Measurements from ENCODE around the gene LSM11. TPM values are rescaled to one million over a fixed set of nuclear protein-coding genes. Genes with fewer than 3 reads are reported as not detected.

Gene LSM11
- total and polyA plus RNA-seq, 2 of the 4 experiments (the other 2 are of a cell fraction), result 1.4 to 3.0 TPM

DNA sequence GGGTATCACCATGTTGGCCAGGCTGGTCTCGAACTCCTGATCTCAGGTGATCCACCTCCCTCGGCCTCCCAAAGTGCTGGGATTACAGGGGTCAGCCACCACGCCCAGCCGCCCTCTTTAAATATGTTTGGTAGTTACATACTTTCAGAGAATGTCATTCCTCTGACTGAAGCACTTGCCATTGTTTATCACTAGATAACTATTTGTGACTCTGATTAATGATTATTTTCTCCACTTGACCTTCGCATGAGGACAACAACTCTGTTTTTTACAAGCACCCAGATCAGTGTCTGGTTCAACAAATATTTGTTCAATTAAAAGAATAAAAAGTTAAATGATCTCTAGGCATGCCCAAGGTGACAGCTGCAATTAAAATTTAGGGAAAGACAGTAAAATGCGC, 59.2 kb downstream of the LSM11 start:
- no peak overlapping the region for H3K14ac ChIP-seq (replicated peaks; ENCODE audit: low read depth, low read length)
- H3K4me3 ChIP-seq (ENCODE audit: insufficient read depth, low read depth, low read length), result no peak overlapping the region
- no TSS peak for BruUV-seq (replicated peaks)
- no peaks in the 10 kb centered on the region for H3K9me1 ChIP-seq (ENCODE audit: insufficient read depth, low read length)
- CTCF ChIA-PET, result no interaction called here
- no peaks in the 10 kb centered on the region for H3K4me1 ChIP-seq (ENCODE audit: control insufficient read depth, insufficient read depth, low read length)
- H3K4me2 ChIP-seq (ENCODE audit: low read depth, low read length), result no peak overlapping the region
- POLR2A ChIA-PET (ENCODE audit: unreplicated experiment), result no interaction called here
- no peak overlapping the region for H3K4ac ChIP-seq (ENCODE audit: low read depth, low read length)
- no peak overlapping the region for H4K91ac ChIP-seq (ENCODE audit: insufficient read depth, low read depth, low read length)
- in situ Hi-C loops (cut with MboI; ENCODE audit: low sequenced_read_pairs) (no loop called here), intact Hi-C loops (cut with micrococcal nuclease) (no loop called here), dilution Hi-C loops (cut with HindIII; ENCODE audit: low sequenced_read_pairs, unreplicated experiment) (loop anchor here (25.0 kb wide), 1 partner anchor 210 kb away; no protein-coding TSS in a partner anchor)
- no peak for ATAC-seq (ENCODE audit: low read depth)
- no peaks in the 10 kb centered on the region for H4K20me1 ChIP-seq (ENCODE audit: insufficient read depth, low read length)
- H2BK120ac ChIP-seq (ENCODE audit: low read depth, low read length), result no peak overlapping the region
- no peak overlapping the region for H4K5ac ChIP-seq (ENCODE audit: low read depth, low read length)
- H3K36me3 ChIP-seq (ENCODE audit: control insufficient read depth, insufficient read depth, low read length), result peaks cover 8% of the 10 kb centered on the region
- no peak overlapping the region for H3K27ac ChIP-seq (ENCODE audit: insufficient read depth, low read length)
- H3K18ac ChIP-seq (ENCODE audit: low read depth, low read length), result no peak overlapping the region
- peaks cover 0 to 5% of the 10 kb centered on the region in 2 experiments; a peak in 2 of 4 replicates for H3K79me1 ChIP-seq (ENCODE audit: low read depth in 1 of 2, low read length in 2 of 2)
- no CpG with 5 or more reads among the region's 6 CpGs for WGBS, 2 experiments (ENCODE audit: extremely low coverage in 2 of 2, insufficient read length in 1 of 2)
- no peak for DNase-seq
- H2AK5ac ChIP-seq (ENCODE audit: low read depth, low read length), result no peak overlapping the region
- TF ChIP-seq, protein P1, sequence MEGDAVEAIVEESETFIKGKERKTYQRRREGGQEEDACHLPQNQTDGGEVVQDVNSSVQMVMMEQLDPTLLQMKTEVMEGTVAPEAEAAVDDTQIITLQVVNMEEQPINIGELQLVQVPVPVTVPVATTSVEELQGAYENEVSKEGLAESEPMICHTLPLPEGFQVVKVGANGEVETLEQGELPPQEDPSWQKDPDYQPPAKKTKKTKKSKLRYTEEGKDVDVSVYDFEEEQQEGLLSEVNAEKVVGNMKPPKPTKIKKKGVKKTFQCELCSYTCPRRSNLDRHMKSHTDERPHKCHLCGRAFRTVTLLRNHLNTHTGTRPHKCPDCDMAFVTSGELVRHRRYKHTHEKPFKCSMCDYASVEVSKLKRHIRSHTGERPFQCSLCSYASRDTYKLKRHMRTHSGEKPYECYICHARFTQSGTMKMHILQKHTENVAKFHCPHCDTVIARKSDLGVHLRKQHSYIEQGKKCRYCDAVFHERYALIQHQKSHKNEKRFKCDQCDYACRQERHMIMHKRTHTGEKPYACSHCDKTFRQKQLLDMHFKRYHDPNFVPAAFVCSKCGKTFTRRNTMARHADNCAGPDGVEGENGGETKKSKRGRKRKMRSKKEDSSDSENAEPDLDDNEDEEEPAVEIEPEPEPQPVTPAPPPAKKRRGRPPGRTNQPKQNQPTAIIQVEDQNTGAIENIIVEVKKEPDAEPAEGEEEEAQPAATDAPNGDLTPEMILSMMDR (conservative IDR thresholded peaks at IDR 0.05; ENCODE audit: low read depth, low read length), result no peak
- TF ChIP-seq CEBPB (IDR thresholded peaks at IDR 0.05; ENCODE audit: low read depth, low read length) (no peak), RFX5 (IDR thresholded peaks at IDR 0.05; ENCODE audit: low read depth, low read length) (no peak), MAFK (IDR thresholded peaks at IDR 0.05; ENCODE audit: low read depth, low read length) (no peak), BHLHE40 (IDR thresholded peaks at IDR 0.05; ENCODE audit: low read depth, low read length) (no peak), MAZ (IDR thresholded peaks at IDR 0.05; ENCODE audit: borderline replicate concordance, low read depth, low read length) (no peak), RAD21 (IDR thresholded peaks at IDR 0.05; ENCODE audit: low read length) (no peak), RCOR1 (IDR thresholded peaks at IDR 0.05; ENCODE audit: insufficient replicate concordance, low read length) (no peak), SMC3 (IDR thresholded peaks at IDR 0.05; ENCODE audit: low read depth, low read length) (no peak), NFE2L2 (IDR thresholded peaks at IDR 0.05; ENCODE audit: low read depth, low read length) (no peak), CHD1 (IDR thresholded peaks at IDR 0.05; ENCODE audit: low read depth, low read length) (no peak), MXI1 (IDR thresholded peaks at IDR 0.05; ENCODE audit: borderline replicate concordance, low read depth, low read length) (no peak), POLR2A (IDR thresholded peaks at IDR 0.05; ENCODE audit: low read depth, low read length) (no peak), FOS (IDR thresholded peaks at IDR 0.05; ENCODE audit: low read depth, low read length) (no peak)
- TF ChIP-seq, protein P2, sequence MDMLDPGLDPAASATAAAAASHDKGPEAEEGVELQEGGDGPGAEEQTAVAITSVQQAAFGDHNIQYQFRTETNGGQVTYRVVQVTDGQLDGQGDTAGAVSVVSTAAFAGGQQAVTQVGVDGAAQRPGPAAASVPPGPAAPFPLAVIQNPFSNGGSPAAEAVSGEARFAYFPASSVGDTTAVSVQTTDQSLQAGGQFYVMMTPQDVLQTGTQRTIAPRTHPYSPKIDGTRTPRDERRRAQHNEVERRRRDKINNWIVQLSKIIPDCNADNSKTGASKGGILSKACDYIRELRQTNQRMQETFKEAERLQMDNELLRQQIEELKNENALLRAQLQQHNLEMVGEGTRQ (IDR thresholded peaks at IDR 0.05; ENCODE audit: low read depth, low read length), result no peak
- TF ChIP-seq, protein P3, sequence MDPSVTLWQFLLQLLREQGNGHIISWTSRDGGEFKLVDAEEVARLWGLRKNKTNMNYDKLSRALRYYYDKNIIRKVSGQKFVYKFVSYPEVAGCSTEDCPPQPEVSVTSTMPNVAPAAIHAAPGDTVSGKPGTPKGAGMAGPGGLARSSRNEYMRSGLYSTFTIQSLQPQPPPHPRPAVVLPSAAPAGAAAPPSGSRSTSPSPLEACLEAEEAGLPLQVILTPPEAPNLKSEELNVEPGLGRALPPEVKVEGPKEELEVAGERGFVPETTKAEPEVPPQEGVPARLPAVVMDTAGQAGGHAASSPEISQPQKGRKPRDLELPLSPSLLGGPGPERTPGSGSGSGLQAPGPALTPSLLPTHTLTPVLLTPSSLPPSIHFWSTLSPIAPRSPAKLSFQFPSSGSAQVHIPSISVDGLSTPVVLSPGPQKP (IDR thresholded peaks at IDR 0.05; ENCODE audit: borderline replicate concordance, low read depth, low read length), result no peak
- H2BK5ac ChIP-seq (ENCODE audit: low read depth, low read length, poor library complexity, severe bottlenecking), result no peak overlapping the region
- no peak overlapping the region for H3K9ac ChIP-seq (ENCODE audit: low read depth, low read length)
- H2BK20ac ChIP-seq (ENCODE audit: low read depth, low read length), result no peak overlapping the region
- H2BK15ac ChIP-seq (ENCODE audit: low read depth, low read length), result no peak overlapping the region
- H4K8ac ChIP-seq (ENCODE audit: low read depth in 2 of 2, low read length in 2 of 2), result no peak overlapping the region
- H3K27me3 ChIP-seq (ENCODE audit: control insufficient read depth, insufficient read depth, low read length), result no peaks in the 10 kb centered on the region
- H2AK9ac ChIP-seq (replicated peaks; ENCODE audit: low read depth, low read length, poor library complexity), result no peak overlapping the region
- no peaks in the 10 kb centered on the region for H3K9me3 ChIP-seq (ENCODE audit: control insufficient read depth, insufficient read depth, low read length)
- H3K56ac ChIP-seq (ENCODE audit: extremely low read depth, insufficient read depth, low read length), result no peak overlapping the region
- no peak overlapping the region for H2AFZ ChIP-seq (replicated peaks; ENCODE audit: low read length, poor library complexity)
- no peak overlapping the region for H3K23ac ChIP-seq (ENCODE audit: low read depth, low read length)
